Activated CD8-positive, alpha-beta T cell treated with anti-CD3 and anti-CD28 coated beads, Interleukin-2, amount 10 ng/mL, durations not matched to agents 7 days and 5 days (primary cell): ENCODE measurements around the gene CSF1. TPM values are rescaled to one million over a fixed set of nuclear protein-coding genes. Genes with fewer than 3 reads are reported as not detected.

Source experiments
- ATAC-seq: fragments of 150-1000 bp; cut with Tn5 transposase; one replicate; pipeline ENCODE4 v1.10.0; 2021; ENCODE audit warnings: moderate library complexity
- CTCF ChIA-PET: fragments of 350-600 bp; sonication (Branson Sonifier 250); formaldehyde crosslinking; loops from one replicate; lab custom pipeline; 2021; ENCODE audit warnings: antibody characterized with exemption; lab: Charles Lee
- POLR2A ChIA-PET: fragments of 350-600 bp; sonication (Branson Sonifier 250); formaldehyde crosslinking; loops from one replicate; lab custom pipeline; 2021; ENCODE audit warnings: antibody characterized with exemption; lab: Charles Lee
- DNase-seq: peaks from one replicate; pipeline ENCODE4 v3.0.0-alpha.2; 2020
- H3K27ac Mint-ChIP-seq: one replicate; pipeline ENCODE4 v1.8.0; 2021; ENCODE audit warnings: mild to moderate bottlenecking, mixed read lengths
- H3K27me3 Mint-ChIP-seq: one replicate; pipeline ENCODE4 v1.8.0; 2021; ENCODE audit warnings: low read depth, mixed read lengths
- H3K36me3 Mint-ChIP-seq: one replicate; pipeline ENCODE4 v1.8.0; 2021; ENCODE audit warnings: low read depth, mixed read lengths
- H3K4me1 Mint-ChIP-seq: one replicate; pipeline ENCODE4 v1.8.0; 2021; ENCODE audit warnings: low read depth, mixed read lengths
- H3K4me3 Mint-ChIP-seq: one replicate; pipeline ENCODE4 v1.8.0; 2021; ENCODE audit warnings: mild to moderate bottlenecking, mixed read lengths
- H3K9me3 Mint-ChIP-seq: one replicate; pipeline ENCODE4 v1.8.0; 2022; ENCODE audit warnings: mixed read lengths; ENCODE audit not compliant: insufficient read depth
- total RNA-seq, 2 experiments: library from RNA; stranded (reverse); gene quantifications; one replicate each; pipeline ENCODE4 v1.2.3, GENCODE V29; 2021

The CSF1 gene
- total RNA-seq, 2 experiments from 2014 or later = 40.3 to 41.1 TPM

DNA sequence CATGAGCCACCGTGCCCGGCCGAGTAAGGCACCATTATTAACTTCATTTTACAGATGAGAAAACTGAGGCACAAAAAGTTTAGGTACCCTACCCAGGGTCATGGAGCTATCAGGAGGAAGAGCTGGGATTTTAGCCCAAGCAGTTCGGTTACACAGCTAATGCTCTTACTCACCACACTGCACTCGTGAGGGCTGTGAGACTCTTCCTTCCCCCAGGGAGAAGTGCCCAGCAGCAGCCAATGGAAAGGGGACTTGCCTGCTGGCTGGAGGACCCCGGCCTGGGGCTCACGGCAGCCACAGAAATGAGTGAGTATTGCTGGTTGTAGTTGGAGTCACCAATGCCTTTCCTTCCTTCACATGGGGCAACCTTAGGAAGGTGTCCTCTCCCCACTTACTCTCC lies 5.2 kb upstream of the CSF1 start:
- CTCF ChIA-PET = interaction anchor here (2.5 kb wide), 1 partner anchor 115 kb away, joined by 15 read pairs; no protein-coding TSS in a partner anchor
- peaks cover 70% of the 10 kb centered on the region for H3K4me1 Mint-ChIP-seq

DNA sequence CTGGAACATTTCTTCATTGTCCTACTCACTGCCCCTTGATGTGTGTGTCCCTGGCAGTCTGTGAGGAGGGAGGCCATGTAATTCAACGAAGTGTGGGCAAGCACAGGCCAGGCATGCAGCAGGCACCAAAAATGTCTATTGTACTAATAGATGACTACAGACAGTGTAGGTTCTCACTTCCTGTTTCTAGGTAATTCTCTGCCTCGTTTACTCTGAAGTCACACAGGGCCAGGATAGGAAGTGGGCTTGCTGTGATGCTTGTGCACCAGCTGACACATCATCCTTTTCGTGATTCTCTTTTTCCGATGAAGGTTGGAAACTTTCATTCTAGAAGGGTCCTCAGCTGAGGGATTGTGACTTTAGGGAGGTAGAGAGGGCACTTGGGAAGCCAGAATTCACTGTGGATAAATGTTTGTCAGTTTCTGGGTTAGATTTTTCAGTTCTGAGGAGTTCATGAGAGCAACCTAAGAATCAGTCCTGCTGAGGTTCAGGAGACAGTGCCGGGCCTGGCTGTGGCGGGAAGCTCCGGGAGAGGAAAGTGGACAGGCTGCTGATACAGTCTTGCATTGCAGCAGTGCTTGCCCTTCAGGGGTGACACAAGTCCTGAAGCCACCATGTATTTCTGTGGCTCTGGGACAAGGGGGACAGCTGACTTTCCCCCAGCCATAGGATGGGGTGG lies 4.3 kb upstream of the CSF1 start:
- H3K4me1 Mint-ChIP-seq = peaks cover 66% of the 10 kb centered on the region
- POLR2A ChIA-PET = interaction anchor here (0.6 to 2.7 kb wide), 5 partner anchors 9 to 115 kb away, joined by 4 to 14 read pairs (median 7); no protein-coding TSS in a partner anchor

More for the DNA sequence above, 5.2 kb upstream of the CSF1 start:
- POLR2A ChIA-PET = interaction anchor here (2.7 kb wide), 1 partner anchor 103 kb away, joined by 14 read pairs; no protein-coding TSS in a partner anchor
- Mint-ChIP-seq H3K27me3 (no peaks in the 10 kb centered on the region), H3K4me3 (peak overlapping the region; percentile 67), H3K9me3 (no peaks in the 10 kb centered on the region), H3K27ac (peak overlapping the region; percentile 97), H3K36me3 (peaks cover 9% of the 10 kb centered on the region)
- ATAC-seq = no peak
- no peak for DNase-seq

DNA sequence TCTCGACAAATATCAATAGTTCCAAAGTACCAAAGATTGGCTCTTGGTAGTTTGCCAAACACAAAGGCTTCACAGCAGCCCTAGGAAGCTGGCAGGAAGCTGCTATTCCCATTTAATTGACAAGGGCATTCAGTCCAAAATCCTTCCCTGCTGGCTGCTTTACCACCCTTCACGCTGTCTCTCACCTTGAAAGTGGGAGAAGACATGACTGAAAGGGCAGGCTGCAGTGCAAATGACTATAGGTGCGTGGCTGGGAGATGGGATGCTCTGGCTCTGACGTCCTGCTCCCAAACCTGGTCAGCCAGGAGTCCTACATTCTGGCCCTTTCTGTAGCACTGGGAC lies 3.8 kb upstream of the CSF1 start:
- ChIA-PET CTCF (interaction anchor here (0.8 to 3.4 kb wide), 8 partner anchors 11 to 288 kb away, joined by 3 to 21 read pairs (median 4); partner anchors contain the start of genes AHCYL1 and GNAT2), POLR2A (interaction anchor here (0.6 to 2.7 kb wide), 6 partner anchors 9 to 116 kb away, joined by 3 to 14 read pairs (median 6); no protein-coding TSS in a partner anchor)
- Mint-ChIP-seq H3K36me3 (peaks cover 12% of the 10 kb centered on the region), H3K27ac (peak overlapping the region; percentile 97), H3K27me3 (no peaks in the 10 kb centered on the region), H3K9me3 (no peaks in the 10 kb centered on the region), H3K4me3 (no peak overlapping the region), H3K4me1 (peaks cover 64% of the 10 kb centered on the region)
- no peak for DNase-seq
- ATAC-seq = no peak

More for the DNA sequence above, 4.3 kb upstream of the CSF1 start:
- H3K9me3 Mint-ChIP-seq = no peaks in the 10 kb centered on the region
- ATAC-seq (peak; percentile 85), DNase-seq (peak; percentile 84)
- no peaks in the 10 kb centered on the region for H3K27me3 Mint-ChIP-seq
- H3K36me3 Mint-ChIP-seq = peaks cover 9% of the 10 kb centered on the region
- peak overlapping the region; percentile 97 for H3K27ac Mint-ChIP-seq
- peak overlapping the region; percentile 67 for H3K4me3 Mint-ChIP-seq
- CTCF ChIA-PET = interaction anchor here (0.8 to 3.4 kb wide), 8 partner anchors 11 to 287 kb away, joined by 3 to 21 read pairs (median 4); partner anchors contain the start of genes AHCYL1 and GNAT2

DNA sequence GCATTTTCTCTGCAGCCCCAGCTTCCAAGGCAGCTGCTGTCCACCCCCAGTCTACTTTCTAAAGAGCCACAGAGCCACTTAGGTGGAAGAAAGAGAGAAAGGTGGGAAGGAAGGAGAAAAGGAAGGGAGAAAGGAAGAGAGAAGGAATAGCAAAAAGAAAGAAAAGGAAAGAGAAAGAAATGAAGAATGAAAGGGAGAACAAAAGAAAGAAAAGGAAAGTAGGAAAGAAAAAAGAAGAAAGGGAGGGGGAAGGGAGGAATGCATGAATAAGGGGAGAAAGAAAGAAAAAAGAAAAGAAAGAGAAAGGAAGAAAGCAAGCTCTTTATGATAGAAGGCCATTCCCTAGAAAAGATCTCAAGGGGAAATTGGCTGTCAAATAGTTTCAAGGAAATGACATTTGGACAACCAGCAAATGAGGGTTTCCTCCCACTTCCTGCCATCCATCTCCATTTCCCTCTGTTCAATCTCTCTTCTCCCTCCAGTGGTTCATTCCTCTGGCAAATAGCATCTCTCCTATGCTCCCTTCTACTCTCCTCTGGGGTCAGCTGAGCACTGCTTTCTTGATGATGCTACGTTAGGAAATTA lies 3.4 kb upstream of the CSF1 start:
- ATAC-seq (no peak), DNase-seq (no peak)
- no peaks in the 10 kb centered on the region for H3K27me3 Mint-ChIP-seq
- H3K9me3 Mint-ChIP-seq = no peaks in the 10 kb centered on the region
- peak overlapping the region; percentile 97 for H3K27ac Mint-ChIP-seq
- H3K36me3 Mint-ChIP-seq = peaks cover 16% of the 10 kb centered on the region
- ChIA-PET CTCF (interaction anchor here (0.8 to 3.4 kb wide), 9 partner anchors 10 to 288 kb away, joined by 3 to 21 read pairs (median 5); partner anchors contain the start of genes AHCYL1 and GNAT2), POLR2A (interaction anchor here (0.8 to 2.7 kb wide), 5 partner anchors 13 to 116 kb away, joined by 3 to 14 read pairs (median 5); no protein-coding TSS in a partner anchor)
- no peak overlapping the region for H3K4me3 Mint-ChIP-seq
- H3K4me1 Mint-ChIP-seq = peaks cover 65% of the 10 kb centered on the region

DNA sequence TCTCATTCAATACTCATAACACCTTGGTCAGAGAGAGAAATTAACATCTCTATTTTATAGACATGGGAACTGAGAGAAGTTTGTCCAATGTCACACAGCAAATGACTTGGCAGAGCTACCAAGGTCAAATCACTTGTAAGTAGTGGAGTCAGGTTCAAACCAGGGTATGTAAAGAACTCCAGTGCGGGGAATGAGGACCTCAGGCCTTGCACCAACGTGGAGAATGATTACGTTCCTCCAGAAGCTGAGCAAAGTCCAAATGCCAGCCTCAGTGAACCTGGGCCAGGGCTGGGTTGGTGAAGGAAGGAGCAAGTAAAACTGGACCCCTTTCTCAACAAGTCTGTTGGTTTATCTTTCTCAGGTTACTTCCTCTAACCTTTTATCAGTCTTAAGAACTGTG lies 1.8 kb upstream of the CSF1 start:
- ATAC-seq = no peak
- Mint-ChIP-seq H3K4me1 (peaks cover 79% of the 10 kb centered on the region), H3K4me3 (no peak overlapping the region), H3K27me3 (no peaks in the 10 kb centered on the region), H3K27ac (peak overlapping the region; percentile 28), H3K36me3 (peaks cover 28% of the 10 kb centered on the region), H3K9me3 (no peaks in the 10 kb centered on the region)
- DNase-seq = no peak
- CTCF ChIA-PET = interaction anchor here (1.1 to 3.4 kb wide), 6 partner anchors 14 to 132 kb away, joined by 3 to 21 read pairs (median 7); partner anchors contain the start of gene AHCYL1
- POLR2A ChIA-PET = no interaction called here

DNA sequence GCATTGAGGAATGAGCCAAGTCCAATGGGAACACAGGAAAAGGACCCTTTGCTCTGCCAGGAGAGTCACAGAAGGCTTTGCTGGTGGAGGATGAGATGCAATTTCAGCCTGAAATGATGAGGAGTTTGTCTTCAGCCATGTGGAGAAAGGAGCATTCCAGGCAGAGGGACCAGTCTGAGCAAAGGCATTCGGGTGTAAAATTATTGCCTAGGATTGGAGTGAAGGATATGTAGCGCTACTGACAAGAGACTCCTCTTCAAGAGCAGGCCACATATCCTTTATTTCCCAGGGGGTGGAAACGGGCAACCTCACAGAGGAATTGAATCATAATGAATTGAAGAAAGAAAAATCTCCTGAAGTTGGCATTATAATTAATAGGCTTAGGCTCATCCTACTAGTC lies 1.1 kb upstream of the CSF1 start:
- H3K4me1 Mint-ChIP-seq = peaks cover 79% of the 10 kb centered on the region
- ChIA-PET POLR2A (no interaction called here), CTCF (interaction anchor here (1.1 to 4.4 kb wide), 2 partner anchors 21 to 119 kb away, joined by 3 to 26 read pairs; no protein-coding TSS in a partner anchor)
- no peaks in the 10 kb centered on the region for H3K9me3 Mint-ChIP-seq
- H3K4me3 Mint-ChIP-seq = peak overlapping the region; percentile 92
- H3K27me3 Mint-ChIP-seq = no peaks in the 10 kb centered on the region
- peaks cover 32% of the 10 kb centered on the region for H3K36me3 Mint-ChIP-seq
- peak overlapping the region; percentile 95 for H3K27ac Mint-ChIP-seq
- no peak for DNase-seq
- no peak for ATAC-seq

DNA sequence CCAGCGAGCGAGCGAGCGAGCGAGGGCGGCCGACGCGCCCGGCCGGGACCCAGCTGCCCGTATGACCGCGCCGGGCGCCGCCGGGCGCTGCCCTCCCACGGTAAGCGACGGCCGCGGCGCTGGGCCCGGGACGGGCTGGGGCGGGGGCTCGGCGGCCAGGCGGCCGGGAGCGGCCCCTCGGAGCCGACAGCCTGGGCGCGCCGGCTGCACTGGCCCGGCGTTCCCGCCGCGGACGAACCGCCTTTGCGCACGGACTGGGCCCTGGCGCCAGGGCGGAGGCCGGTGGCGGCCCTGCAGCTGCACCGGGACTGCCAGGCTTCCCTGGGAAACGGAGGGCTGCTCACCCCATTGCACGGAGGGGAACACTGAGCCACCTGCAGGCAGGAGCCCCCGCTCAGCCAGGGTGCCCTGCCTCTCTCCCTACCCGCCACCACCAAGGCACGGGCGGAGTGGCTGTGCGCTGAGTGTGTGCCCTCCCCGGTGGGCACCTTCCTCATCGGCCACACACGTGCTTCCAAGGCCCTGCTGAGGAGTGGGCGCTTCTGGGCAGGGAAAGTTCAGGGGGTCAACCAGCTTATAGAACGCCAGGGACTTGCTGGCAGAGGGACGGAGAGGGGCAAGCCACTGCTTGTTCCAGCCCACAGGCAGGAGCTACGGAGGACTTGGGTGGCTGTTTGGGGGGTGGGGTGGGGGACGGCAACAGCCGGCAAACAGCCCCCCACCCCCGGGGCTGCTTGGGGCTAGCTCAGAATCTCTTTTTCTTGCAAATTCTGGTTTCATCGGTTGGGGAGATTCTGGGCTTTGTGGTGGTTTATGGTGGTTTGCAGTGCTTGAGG lies 532 bp downstream of the CSF1 start:
- peak overlapping the region; percentile 92 for H3K4me3 Mint-ChIP-seq
- peak overlapping the region; percentile 95 for H3K27ac Mint-ChIP-seq
- peaks cover 38% of the 10 kb centered on the region for H3K36me3 Mint-ChIP-seq
- H3K27me3 Mint-ChIP-seq = no peaks in the 10 kb centered on the region
- POLR2A ChIA-PET = interaction anchor here (0.9 to 2.1 kb wide), 9 partner anchors 10 to 134 kb away, joined by 3 to 10 read pairs (median 4); partner anchors contain the start of gene AHCYL1
- CTCF ChIA-PET = interaction anchor here (0.7 to 4.4 kb wide), 9 partner anchors 12 to 137 kb away, joined by 3 to 26 read pairs (median 4); partner anchors contain the start of gene AHCYL1
- no peaks in the 10 kb centered on the region for H3K9me3 Mint-ChIP-seq
- peak; percentile 45 for DNase-seq
- peaks cover 82% of the 10 kb centered on the region for H3K4me1 Mint-ChIP-seq
- ATAC-seq = peak; percentile 21

DNA sequence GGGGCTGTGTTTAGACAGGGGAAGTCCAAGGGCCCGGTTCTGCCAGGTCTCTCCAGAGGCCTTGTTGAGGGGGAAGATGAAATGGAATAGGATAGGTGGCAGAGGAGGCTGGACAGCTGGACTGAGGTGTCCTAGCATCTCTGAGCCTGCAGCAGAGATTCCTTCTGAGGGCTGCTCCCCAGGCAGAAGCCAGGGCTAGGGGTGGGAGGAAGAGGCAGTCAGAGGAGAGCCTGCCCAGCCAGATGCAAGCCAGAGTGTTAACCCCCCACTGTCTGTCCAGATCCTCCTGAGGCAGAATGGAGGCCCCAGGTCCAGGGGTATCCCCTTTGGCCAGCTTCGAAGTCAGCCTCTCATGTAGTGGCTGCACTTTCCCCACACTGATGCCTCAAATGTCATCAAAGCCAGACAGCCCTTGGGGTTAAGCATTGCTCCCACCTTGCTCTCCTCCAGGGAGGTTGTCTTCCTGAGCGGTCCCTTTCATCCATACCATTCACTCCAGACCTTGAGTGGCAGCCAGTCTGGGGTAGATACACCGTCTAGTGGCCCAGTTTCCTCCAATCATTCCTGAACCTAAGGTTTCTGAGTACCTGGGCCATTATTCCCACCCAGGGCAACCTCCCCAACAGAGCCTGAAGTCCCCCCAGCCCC lies 1.7 kb downstream of the CSF1 start:
- no peak for ATAC-seq
- Mint-ChIP-seq H3K27me3 (no peaks in the 10 kb centered on the region), H3K9me3 (no peaks in the 10 kb centered on the region), H3K4me3 (peak overlapping the region; percentile 87), H3K36me3 (peaks cover 47% of the 10 kb centered on the region), H3K27ac (peak overlapping the region; percentile 85), H3K4me1 (peaks cover 81% of the 10 kb centered on the region)
- no peak for DNase-seq
- CTCF ChIA-PET = interaction anchor here (0.7 to 4.4 kb wide), 10 partner anchors 11 to 138 kb away, joined by 3 to 26 read pairs (median 6); partner anchors contain the start of gene AHCYL1
- POLR2A ChIA-PET = interaction anchor here (1.1 to 2.1 kb wide), 4 partner anchors 11 to 135 kb away, joined by 3 to 10 read pairs (median 4); partner anchors contain the start of gene AHCYL1

DNA sequence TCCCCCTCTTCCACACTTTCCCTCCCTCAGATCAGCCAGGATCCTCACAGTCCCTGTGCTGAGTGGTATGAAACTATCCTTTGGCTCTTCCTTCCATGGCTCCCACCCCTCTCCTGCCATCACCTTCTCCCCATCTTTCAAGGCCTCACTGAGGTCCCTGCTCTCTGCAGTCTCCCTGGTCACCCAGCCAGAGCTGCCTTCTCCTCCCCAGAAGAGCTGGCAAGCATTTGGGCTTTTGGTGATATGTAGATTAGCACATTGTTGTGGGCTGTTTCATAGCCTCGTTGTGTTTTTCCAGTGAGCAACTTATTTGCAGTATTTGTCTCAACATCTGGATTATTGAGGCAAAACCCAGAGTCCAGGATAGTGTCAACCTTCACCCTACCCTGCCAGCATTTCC lies 2.2 kb downstream of the CSF1 start:
- POLR2A ChIA-PET = interaction anchor here (1.4 kb wide), 1 partner anchor 72 kb away, joined by 3 read pairs; the partner anchor contains the start of gene AHCYL1
- Mint-ChIP-seq H3K27me3 (no peaks in the 10 kb centered on the region), H3K4me1 (peaks cover 80% of the 10 kb centered on the region)

DNA sequence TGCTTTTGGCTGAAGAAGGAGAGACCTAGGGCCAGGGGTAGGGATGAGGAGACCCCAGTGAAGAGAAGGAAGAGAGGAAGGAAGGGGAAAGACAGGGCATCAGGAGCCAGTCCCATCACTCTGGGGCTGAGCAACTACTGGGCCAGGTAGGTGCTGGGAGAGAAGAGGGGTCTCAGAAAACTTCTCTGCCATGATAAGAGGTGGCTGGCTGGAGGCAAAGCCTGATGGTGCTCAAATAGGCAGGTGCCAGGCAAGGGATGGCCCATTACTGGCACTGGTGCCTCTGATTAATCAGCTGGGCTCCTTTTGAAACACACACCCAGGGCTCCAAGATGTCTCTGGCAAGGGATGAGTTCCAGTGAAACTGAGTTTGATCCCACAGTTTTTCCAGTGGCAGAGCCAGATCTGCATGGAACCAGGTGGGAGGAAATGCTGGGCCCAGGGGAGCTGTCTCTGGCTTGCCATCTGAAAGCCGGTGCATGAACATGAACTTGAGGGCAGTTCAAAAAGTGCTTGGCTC lies 2.8 kb downstream of the CSF1 start:
- no peaks in the 10 kb centered on the region for H3K27me3 Mint-ChIP-seq
- DNase-seq (no peak), ATAC-seq (no peak)
- no peaks in the 10 kb centered on the region for H3K9me3 Mint-ChIP-seq
- ChIA-PET CTCF (interaction anchor here (1.0 to 4.4 kb wide), 5 partner anchors 17 to 136 kb away, joined by 3 to 26 read pairs (median 12); partner anchors contain the start of gene AHCYL1), POLR2A (interaction anchor here (1.4 to 1.6 kb wide), 2 partner anchors 71 to 121 kb away, joined by 3 read pairs; partner anchors contain the start of gene AHCYL1)
- peak overlapping the region; percentile 87 for H3K4me3 Mint-ChIP-seq
- peak overlapping the region; percentile 85 for H3K27ac Mint-ChIP-seq
- peaks cover 58% of the 10 kb centered on the region for H3K36me3 Mint-ChIP-seq
- H3K4me1 Mint-ChIP-seq = peaks cover 80% of the 10 kb centered on the region

More for the DNA sequence above, 2.2 kb downstream of the CSF1 start:
- CTCF ChIA-PET = interaction anchor here (2.1 to 4.4 kb wide), 4 partner anchors 71 to 136 kb away, joined by 7 to 26 read pairs (median 13); partner anchors contain the start of gene AHCYL1
- no peaks in the 10 kb centered on the region for H3K9me3 Mint-ChIP-seq
- no peak for DNase-seq
- peak overlapping the region; percentile 85 for H3K27ac Mint-ChIP-seq
- ATAC-seq = no peak
- peaks cover 53% of the 10 kb centered on the region for H3K36me3 Mint-ChIP-seq
- H3K4me3 Mint-ChIP-seq = peak overlapping the region; percentile 87
